Astrocyte of the cerebellum (primary cell): ENCODE results near the gene MTARC2.
"Not testable (repeated sequence)": the region's sequence is repeated elsewhere in the genome, so short reads cannot be mapped to it uniquely, and the experiment has no call there.

Experiments
- DNase-seq: peaks from one replicate; pipeline ENCODE4 v3.0.0-alpha.2; 2011; ENCODE audit warnings: low read depth
- H3K4me3 ChIP-seq: 2 replicates; pipeline ENCODE4 v1.5.1; 2011; ENCODE audit warnings: mild to moderate bottlenecking, low read depth, low read length, moderate library complexity
- in situ Hi-C: cut with HindIII; loops from 2 replicates; pipeline ENCODE4 v1.10.0; 2017; ENCODE audit warnings: low sequenced_read_pairs
- TF ChIP-seq, protein P1 (sequence below): IDR thresholded peaks from 2 replicates; pipeline ENCODE4 v1.5.1; 2012; ENCODE audit warnings: low read length, low read depth, moderate library complexity, mild to moderate bottlenecking; ENCODE audit errors: missing control alignments

MTARC2 gene

DNA sequence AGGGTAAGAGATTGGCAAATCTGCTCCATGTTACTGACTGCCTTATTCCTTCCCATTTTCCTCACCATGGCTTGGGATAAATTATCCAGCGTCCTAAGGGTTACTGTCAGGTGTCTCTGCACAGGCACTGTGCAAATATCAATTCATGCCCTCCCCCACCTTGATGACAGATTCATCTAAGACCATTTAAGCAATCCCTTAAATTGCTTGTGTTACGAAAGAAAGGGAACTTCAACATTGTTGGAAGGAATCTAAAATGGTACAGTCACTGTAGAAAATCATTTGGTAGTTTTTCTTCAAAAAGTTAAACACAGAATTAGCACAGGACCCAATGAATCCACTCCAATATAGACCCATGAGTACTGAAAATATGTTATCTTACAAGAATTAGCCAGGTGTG, 17.6 kb upstream of the MTARC2 start:
- no peak overlapping the region for H3K4me3 ChIP-seq
- TF ChIP-seq, protein P1, sequence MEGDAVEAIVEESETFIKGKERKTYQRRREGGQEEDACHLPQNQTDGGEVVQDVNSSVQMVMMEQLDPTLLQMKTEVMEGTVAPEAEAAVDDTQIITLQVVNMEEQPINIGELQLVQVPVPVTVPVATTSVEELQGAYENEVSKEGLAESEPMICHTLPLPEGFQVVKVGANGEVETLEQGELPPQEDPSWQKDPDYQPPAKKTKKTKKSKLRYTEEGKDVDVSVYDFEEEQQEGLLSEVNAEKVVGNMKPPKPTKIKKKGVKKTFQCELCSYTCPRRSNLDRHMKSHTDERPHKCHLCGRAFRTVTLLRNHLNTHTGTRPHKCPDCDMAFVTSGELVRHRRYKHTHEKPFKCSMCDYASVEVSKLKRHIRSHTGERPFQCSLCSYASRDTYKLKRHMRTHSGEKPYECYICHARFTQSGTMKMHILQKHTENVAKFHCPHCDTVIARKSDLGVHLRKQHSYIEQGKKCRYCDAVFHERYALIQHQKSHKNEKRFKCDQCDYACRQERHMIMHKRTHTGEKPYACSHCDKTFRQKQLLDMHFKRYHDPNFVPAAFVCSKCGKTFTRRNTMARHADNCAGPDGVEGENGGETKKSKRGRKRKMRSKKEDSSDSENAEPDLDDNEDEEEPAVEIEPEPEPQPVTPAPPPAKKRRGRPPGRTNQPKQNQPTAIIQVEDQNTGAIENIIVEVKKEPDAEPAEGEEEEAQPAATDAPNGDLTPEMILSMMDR, result no peak
- in situ Hi-C loops, result no loop called here
- DNase-seq, result no peak

DNA sequence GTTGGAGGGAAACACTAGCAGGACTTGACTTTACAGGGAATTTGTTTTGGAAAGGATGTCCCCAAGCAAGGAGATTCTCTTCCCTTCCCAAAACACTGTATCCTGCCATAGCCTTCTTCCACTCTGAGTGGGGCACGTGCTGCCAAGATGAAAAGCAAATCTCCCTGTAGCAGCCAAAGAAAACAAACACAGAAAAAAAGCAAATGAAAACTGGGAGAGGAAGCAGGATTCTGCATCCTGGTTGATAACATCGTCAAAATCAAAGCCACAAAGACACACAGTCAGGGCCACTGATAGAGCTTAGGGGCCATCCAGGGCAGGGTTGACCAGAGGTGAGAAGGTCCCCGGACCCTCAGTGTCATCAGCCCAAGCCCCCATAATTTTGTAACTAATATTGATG, 16.0 kb upstream of the MTARC2 start:
- TF ChIP-seq, protein P1, result no peak
- no peak for DNase-seq
- H3K4me3 ChIP-seq, result no peak overlapping the region
- in situ Hi-C loops, result no loop called here

DNA sequence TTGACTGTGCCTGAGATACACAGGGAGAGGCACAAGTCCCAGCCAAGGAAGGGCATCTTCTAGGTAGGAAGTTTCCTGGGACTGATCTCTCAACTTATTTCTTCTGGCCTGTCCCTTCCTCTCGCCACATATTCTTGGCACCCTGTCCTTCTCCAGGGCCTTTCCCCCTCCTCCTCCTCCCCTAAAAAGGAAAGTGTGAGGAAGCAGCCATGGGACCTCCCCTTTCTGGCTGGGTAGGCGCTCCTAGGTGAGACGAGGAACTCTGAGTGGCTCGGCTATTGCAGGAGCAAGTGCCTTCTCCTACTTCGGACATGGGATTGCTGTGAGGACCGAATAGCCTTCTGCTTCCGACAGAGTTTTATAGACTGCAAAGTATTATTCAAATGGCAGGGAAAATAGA, 15.5 kb upstream of the MTARC2 start:
- in situ Hi-C loops, result no loop called here
- H3K4me3 ChIP-seq, result no peak overlapping the region
- TF ChIP-seq, protein P1, result no peak
- DNase-seq, result no peak

DNA sequence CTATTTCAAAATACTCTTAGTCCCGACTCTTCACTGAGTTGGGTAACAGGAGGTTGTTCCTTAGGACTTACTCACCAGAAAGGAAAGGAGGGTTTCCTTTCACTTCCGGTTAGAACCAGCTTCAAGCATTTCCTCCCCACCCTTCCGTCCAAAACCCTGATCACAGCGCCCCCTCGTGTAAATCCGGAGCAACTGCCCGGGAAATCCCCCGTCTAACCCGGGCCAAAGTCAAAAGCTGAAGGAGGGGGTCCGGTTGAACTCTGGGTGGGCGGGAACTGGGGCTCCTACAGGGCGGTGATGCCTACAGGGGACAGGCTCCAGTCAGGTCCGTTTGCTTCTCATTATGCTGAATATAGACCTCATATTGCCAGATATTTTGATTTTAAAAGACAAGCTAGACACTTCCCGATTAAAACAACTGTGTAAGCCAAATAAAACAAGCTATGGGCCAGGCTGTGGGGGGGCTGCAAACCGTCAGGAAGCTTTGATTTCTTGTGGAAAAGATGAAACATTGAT, 15.0 kb upstream of the MTARC2 start:
- peak; percentile 31 for DNase-seq
- no peak overlapping the region for H3K4me3 ChIP-seq
- TF ChIP-seq, protein P1, result peak; percentile 76
- in situ Hi-C loops, result no loop called here

DNA sequence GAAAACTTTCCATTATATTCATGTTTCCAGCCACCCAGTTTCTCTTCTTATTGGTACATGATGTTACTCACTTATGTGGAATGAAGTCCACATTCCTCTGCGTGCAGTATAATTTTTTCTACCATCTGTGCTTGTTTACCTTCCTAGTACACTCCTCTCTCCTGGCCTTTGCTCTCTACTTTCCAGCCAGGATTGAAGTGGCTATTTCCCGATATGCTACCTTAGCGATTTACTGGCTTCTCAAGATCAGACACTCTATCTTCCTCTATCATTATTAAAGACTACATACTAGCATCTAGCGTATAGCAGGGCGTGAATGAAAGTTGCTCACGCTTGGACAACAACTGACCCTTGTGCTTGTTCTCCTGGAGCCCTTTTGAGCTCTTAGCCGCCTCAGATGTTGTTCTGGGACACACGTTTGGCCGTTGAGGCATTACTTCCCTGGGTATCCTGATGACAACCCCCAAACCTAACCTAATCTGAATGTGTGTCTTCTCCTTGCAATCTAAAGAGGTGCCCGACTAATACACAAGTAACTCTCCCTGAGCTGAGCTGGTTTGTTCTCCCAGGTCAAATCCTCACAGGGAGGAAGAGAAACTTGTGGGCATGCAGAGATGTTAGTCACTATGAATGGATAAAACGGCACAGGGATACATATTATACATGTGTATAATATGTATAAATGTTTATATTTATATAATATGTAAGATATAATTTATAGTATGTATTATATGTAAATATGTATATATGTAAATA, 13.4 kb upstream of the MTARC2 start:
- H3K4me3 ChIP-seq, result no peak overlapping the region
- DNase-seq, result peak; percentile 54
- in situ Hi-C loops, result no loop called here
- TF ChIP-seq, protein P1, result no peak

DNA sequence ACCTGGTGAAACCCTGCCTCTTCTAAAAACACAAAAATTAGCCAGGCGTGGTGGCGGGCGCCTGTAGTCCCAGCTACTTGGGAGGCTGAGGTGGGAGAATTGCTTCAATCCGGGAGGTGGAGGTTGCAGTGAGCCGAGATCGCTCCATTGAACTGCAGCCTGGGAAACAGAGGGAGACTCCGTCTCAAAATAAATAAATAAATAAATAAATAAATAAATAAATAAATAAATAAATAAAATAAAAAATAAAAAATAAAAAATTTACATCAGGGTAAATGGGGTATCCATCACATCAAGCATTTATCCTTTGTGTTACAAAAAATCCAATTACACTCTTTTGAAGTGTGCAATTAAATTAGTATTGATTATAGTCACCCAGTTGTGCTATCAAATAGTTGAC, 11.8 kb upstream of the MTARC2 start:
- in situ Hi-C loops, DNase-seq, H3K4me3 ChIP-seq: not testable (repeated sequence)

DNA sequence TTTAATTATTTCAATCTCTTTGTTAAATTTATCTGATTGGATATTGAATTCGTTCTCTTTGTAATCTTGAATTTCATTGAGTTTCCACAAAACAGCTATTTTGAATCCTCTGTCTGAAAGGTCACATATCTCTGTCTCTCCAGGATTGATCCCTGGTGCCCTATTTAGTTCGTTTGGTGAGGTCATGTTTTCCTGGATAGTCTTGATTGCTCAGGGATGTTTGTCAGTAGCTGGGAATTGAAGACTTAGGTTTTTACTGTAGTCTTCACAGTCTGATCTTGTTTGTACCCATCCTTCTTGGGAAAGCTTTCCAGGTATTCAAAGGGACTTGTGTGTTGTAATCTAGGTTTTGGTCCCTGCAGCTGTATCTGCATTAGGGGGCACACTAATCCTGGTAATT, 6.8 kb upstream of the MTARC2 start:
- DNase-seq, result no peak
- TF ChIP-seq, protein P1, result no peak
- H3K4me3 ChIP-seq, result no peak overlapping the region
- in situ Hi-C loops, result no loop called here
